ENCODE data around the gene MT1F. TPM values are rescaled to one million over a fixed set of nuclear protein-coding genes. Genes with fewer than 3 reads are reported as not detected.

Gene MT1F
- total and polyA plus RNA-seq, 5 donors from 2014 or later: 6.8 to 88.5 (median 34.4) TPM

- Histone ChIP-seq H3K4me1 (ENCODE audit: control insufficient read depth, insufficient read depth, low read length, poor library complexity, severe bottlenecking) (no peaks in the 10 kb centered on the region), H3K4me3 (ENCODE audit: low read depth, low read length) (no peak overlapping the region), H3K27ac (ENCODE audit: insufficient read depth, low read length, poor library complexity, severe bottlenecking) (no peak overlapping the region), H3K9me3 (ENCODE audit: control insufficient read depth in 2 of 2, low read length in 2 of 2) (no peaks in the 10 kb centered on the region), H3K36me3 (ENCODE audit: control insufficient read depth, insufficient read depth, low read length) (no peaks in the 10 kb centered on the region), H3K27me3 (ENCODE audit: control insufficient read depth, insufficient read depth, low read length) (peaks cover 2% of the 10 kb centered on the region)
- Mint-ChIP-seq H3K27ac (no peak overlapping the region), H3K9me3 (no peaks in the 10 kb centered on the region), H3K4me3 (no peak overlapping the region), H3K27me3 (peaks cover 39% of the 10 kb centered on the region), H3K4me1 (peaks cover 0 to 6% (median under 1%) of the 10 kb centered on the region in 4 donors), H3K36me3 (no peaks in the 10 kb centered on the region)
- ATAC-seq (ENCODE audit: low read depth in 2 of 2): no peak
- DNase-seq: no peak
These were observed 7.9 kb upstream of the MT1F start for GRCh38 chr16:56649820-56650219.

GRCh38 chr16:56651586-56651985 lies 6.2 kb upstream of the MT1F start, which contains the start of gene MT1B:
Gene MT1B, plus strand, starts transcription at chr16:56651886. Its CDS starts 68 bp downstream, at chr16:56651954.
- DNase-seq: no peak
- H3K27ac Mint-ChIP-seq: no peak within 1 kb of the TSS
- peaks cover 34% of the 10 kb centered on the region for H3K27me3 Mint-ChIP-seq
- Histone ChIP-seq H3K27ac (ENCODE audit: insufficient read depth, low read length, poor library complexity, severe bottlenecking) (no peak within 1 kb of the TSS), H3K27me3 (ENCODE audit: control insufficient read depth, insufficient read depth, low read length) (peaks cover 2% of the 10 kb centered on the region), H3K36me3 (ENCODE audit: control insufficient read depth, insufficient read depth, low read length) (no peaks in the 10 kb centered on the region), H3K4me3 (ENCODE audit: low read depth, low read length) (no peak within 1 kb of the TSS), H3K9me3 (ENCODE audit: control insufficient read depth in 2 of 2, low read length in 2 of 2) (no peaks in the 10 kb centered on the region), H3K4me1 (ENCODE audit: control insufficient read depth, insufficient read depth, low read length, poor library complexity, severe bottlenecking) (no peaks in the 10 kb centered on the region)
- no peaks in the 10 kb centered on the region for H3K9me3 Mint-ChIP-seq
- H3K4me1 Mint-ChIP-seq: no peaks in the 10 kb centered on the region
- no peaks in the 10 kb centered on the region for H3K36me3 Mint-ChIP-seq
- no peak within 1 kb of the TSS for H3K4me3 Mint-ChIP-seq
- ATAC-seq (ENCODE audit: low read depth in 2 of 2): no peak

GRCh38 chr16:56652600-56652999 lies 5.2 kb upstream of the MT1F start:
- Histone ChIP-seq H3K9me3 (ENCODE audit: control insufficient read depth in 2 of 2, low read length in 2 of 2) (no peaks in the 10 kb centered on the region), H3K27ac (ENCODE audit: insufficient read depth, low read length, poor library complexity, severe bottlenecking) (no peak overlapping the region), H3K27me3 (ENCODE audit: control insufficient read depth, insufficient read depth, low read length) (peaks cover 2% of the 10 kb centered on the region), H3K4me1 (ENCODE audit: control insufficient read depth, insufficient read depth, low read length, poor library complexity, severe bottlenecking) (peaks cover 6% of the 10 kb centered on the region), H3K4me3 (ENCODE audit: low read depth, low read length) (no peak overlapping the region), H3K36me3 (ENCODE audit: control insufficient read depth, insufficient read depth, low read length) (no peaks in the 10 kb centered on the region)
- no peak for ATAC-seq (ENCODE audit: low read depth in 2 of 2)
- no peaks in the 10 kb centered on the region for H3K9me3 Mint-ChIP-seq
- H3K4me1 Mint-ChIP-seq: peaks cover 0 to 5% (median 3%) of the 10 kb centered on the region in 4 donors
- no peaks in the 10 kb centered on the region for H3K36me3 Mint-ChIP-seq
- no peak overlapping the region for H3K27ac Mint-ChIP-seq
- DNase-seq: no peak
- H3K27me3 Mint-ChIP-seq: peaks cover 24% of the 10 kb centered on the region
- no peak overlapping the region for H3K4me3 Mint-ChIP-seq

DNA sequence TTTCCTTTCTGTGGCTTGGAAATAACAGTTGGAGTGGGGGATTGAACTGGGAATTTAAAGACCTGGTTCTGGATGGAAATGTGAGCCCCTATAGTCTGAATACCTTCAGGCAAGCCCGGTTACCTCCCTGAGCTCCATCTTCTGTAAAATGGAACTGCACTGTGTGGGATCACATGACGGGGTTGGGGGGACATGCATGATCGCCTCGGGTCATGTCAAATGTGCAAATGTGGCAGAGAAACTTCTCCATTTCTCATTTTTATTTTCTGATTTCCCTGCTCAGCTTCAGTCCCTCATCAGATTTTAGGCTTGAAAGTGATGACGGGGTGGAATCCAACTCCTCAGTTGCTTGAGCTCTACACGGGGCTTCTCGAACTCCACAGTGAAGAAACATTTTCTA lies 4.5 kb upstream of the MT1F start:
- H3K4me1 Mint-ChIP-seq: peaks cover 5 to 8% (median 7%) of the 10 kb centered on the region in 4 donors

DNA sequence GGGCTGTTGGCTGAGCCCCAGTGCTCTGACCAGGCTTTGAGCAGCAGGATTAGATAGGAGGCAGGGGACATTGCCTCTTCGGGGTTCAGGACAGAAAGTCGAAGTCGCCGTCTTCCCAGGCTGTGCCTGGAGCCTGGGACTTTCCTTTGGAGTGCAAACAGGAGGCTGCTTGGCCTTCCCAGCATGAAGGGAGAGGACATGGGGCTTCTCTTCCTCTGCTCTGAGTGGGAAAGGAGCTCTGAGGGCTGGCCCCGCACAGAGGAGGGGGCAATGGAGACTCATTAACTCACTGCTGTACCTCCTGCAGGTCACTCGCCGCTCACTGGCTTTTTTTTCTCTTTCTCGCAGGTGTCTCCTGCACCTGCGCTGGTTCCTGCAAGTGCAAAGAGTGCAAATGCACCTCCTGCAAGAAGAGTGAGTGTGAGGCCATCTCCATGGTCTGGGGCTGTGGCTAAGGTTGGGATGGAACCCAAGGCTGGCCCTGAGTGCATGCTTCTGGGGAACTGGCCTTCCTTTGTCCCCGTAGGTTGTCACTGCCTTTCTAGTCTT lies 642 bp downstream of the MT1F start:
- Histone ChIP-seq H3K4me1 (ENCODE audit: control insufficient read depth, insufficient read depth, low read length, poor library complexity, severe bottlenecking) (peaks cover 33% of the 10 kb centered on the region), H3K27ac (ENCODE audit: insufficient read depth, low read length, poor library complexity, severe bottlenecking) (peak overlapping the region; percentile 48), H3K9me3 (ENCODE audit: control insufficient read depth in 2 of 2, low read length in 2 of 2) (no peaks in the 10 kb centered on the region), H3K27me3 (ENCODE audit: control insufficient read depth, insufficient read depth, low read length) (no peaks in the 10 kb centered on the region), H3K4me3 (ENCODE audit: low read depth, low read length) (peak overlapping the region; percentile 89), H3K36me3 (ENCODE audit: control insufficient read depth, insufficient read depth, low read length) (no peaks in the 10 kb centered on the region)
- Mint-ChIP-seq H3K27ac (peak overlapping the region; percentile 83 to 97 (median 90)), H3K9me3 (peaks cover 0 to 2% (median 0%) of the 10 kb centered on the region in 7 donors), H3K4me3 (peak overlapping the region; percentile 93 to 98 (median 98)), H3K36me3 (peaks cover 10% of the 10 kb centered on the region), H3K4me1 (peaks cover 5 to 46% (median 27%) of the 10 kb centered on the region in 4 donors), H3K27me3 (peaks cover 9% of the 10 kb centered on the region)
- no peak for DNase-seq
- no peak for ATAC-seq (ENCODE audit: low read depth in 2 of 2)

More for the DNA sequence above, 4.5 kb upstream of the MT1F start:
- Histone ChIP-seq H3K4me1 (ENCODE audit: control insufficient read depth, insufficient read depth, low read length, poor library complexity, severe bottlenecking) (peaks cover 12% of the 10 kb centered on the region), H3K27ac (ENCODE audit: insufficient read depth, low read length, poor library complexity, severe bottlenecking) (no peak overlapping the region), H3K4me3 (ENCODE audit: low read depth, low read length) (no peak overlapping the region), H3K27me3 (ENCODE audit: control insufficient read depth, insufficient read depth, low read length) (peaks cover 2% of the 10 kb centered on the region), H3K36me3 (ENCODE audit: control insufficient read depth, insufficient read depth, low read length) (no peaks in the 10 kb centered on the region), H3K9me3 (ENCODE audit: control insufficient read depth in 2 of 2, low read length in 2 of 2) (no peaks in the 10 kb centered on the region)
- no peaks in the 10 kb centered on the region for H3K9me3 Mint-ChIP-seq
- H3K4me3 Mint-ChIP-seq: peak overlapping the region in 1 of 4 donors; percentile 58
- H3K27ac Mint-ChIP-seq: no peak overlapping the region
- no peaks in the 10 kb centered on the region for H3K36me3 Mint-ChIP-seq
- no peak for ATAC-seq (ENCODE audit: low read depth in 2 of 2)
- peaks cover 22% of the 10 kb centered on the region for H3K27me3 Mint-ChIP-seq
- DNase-seq: no peak

GRCh38 chr16:56662357-56663354 lies 4.9 kb downstream of the MT1F start:
- peaks cover 0 to 2% (median 0%) of the 10 kb centered on the region in 7 donors for H3K9me3 Mint-ChIP-seq
- H3K36me3 ChIP-seq (ENCODE audit: control insufficient read depth, insufficient read depth, low read length): no peaks in the 10 kb centered on the region
- peak overlapping the region; percentile 47 for H3K27ac ChIP-seq (ENCODE audit: insufficient read depth, low read length, poor library complexity, severe bottlenecking)
- peak overlapping the region; percentile 82 to 93 (median 88) for H3K27ac Mint-ChIP-seq
- peaks cover under 1% of the 10 kb centered on the region for H3K27me3 ChIP-seq (ENCODE audit: control insufficient read depth, insufficient read depth, low read length)
- peaks cover 32% of the 10 kb centered on the region for H3K4me1 ChIP-seq (ENCODE audit: control insufficient read depth, insufficient read depth, low read length, poor library complexity, severe bottlenecking)
- peaks cover 25% of the 10 kb centered on the region for H3K27me3 Mint-ChIP-seq
- H3K9me3 ChIP-seq (ENCODE audit: control insufficient read depth in 2 of 2, low read length in 2 of 2): no peaks in the 10 kb centered on the region
- H3K36me3 Mint-ChIP-seq: peaks cover 18% of the 10 kb centered on the region
- peaks cover 5 to 45% (median 24%) of the 10 kb centered on the region in 4 donors for H3K4me1 Mint-ChIP-seq
- H3K4me3 Mint-ChIP-seq: peak overlapping the region; percentile 87 to 95 (median 92)
- peak; percentile 50 to 51 for ATAC-seq (ENCODE audit: low read depth in 2 of 2)
- peak overlapping the region; percentile 53 for H3K4me3 ChIP-seq (ENCODE audit: low read depth, low read length)
- peak in 2 of 3 donors; percentile 9 to 53 for DNase-seq

- peaks cover 0 to 45% (median 23%) of the 10 kb centered on the region in 4 donors for H3K4me1 Mint-ChIP-seq
- DNase-seq (no peak), ATAC-seq (ENCODE audit: low read depth in 2 of 2) (no peak)
- H3K4me1 ChIP-seq (ENCODE audit: control insufficient read depth, insufficient read depth, low read length, poor library complexity, severe bottlenecking): peaks cover 26% of the 10 kb centered on the region
- H3K4me3 ChIP-seq (ENCODE audit: low read depth, low read length): no peak overlapping the region
- no peaks in the 10 kb centered on the region for H3K36me3 ChIP-seq (ENCODE audit: control insufficient read depth, insufficient read depth, low read length)
- H3K27ac Mint-ChIP-seq: no peak overlapping the region
- no peak overlapping the region for H3K27ac ChIP-seq (ENCODE audit: insufficient read depth, low read length, poor library complexity, severe bottlenecking)
- peaks cover 39% of the 10 kb centered on the region for H3K27me3 Mint-ChIP-seq
- peak overlapping the region in 1 of 4 donors; percentile 93 for H3K4me3 Mint-ChIP-seq
- H3K36me3 Mint-ChIP-seq: peaks cover 22% of the 10 kb centered on the region
- H3K27me3 ChIP-seq (ENCODE audit: control insufficient read depth, insufficient read depth, low read length): peaks cover 15% of the 10 kb centered on the region
- peaks cover 0 to 2% (median 0%) of the 10 kb centered on the region in 7 donors for H3K9me3 Mint-ChIP-seq
- no peaks in the 10 kb centered on the region for H3K9me3 ChIP-seq (ENCODE audit: control insufficient read depth in 2 of 2, low read length in 2 of 2)
These were observed 6.7 kb downstream of the MT1F start for GRCh38 chr16:56664506-56664905.
